Hepatocyte (in vitro differentiated cells): ENCODE data around the gene LLGL1.

Experiments used
- CTCF ChIP-seq: fragments of 200-600 bp; sonication (generic); IDR thresholded peaks from 2 replicates; pipeline ENCODE4 v1.5.1; 2016; ENCODE audit warnings: antibody characterized with exemption, mild to moderate bottlenecking; ENCODE audit not compliant: poor library complexity
- EZH2 ChIP-seq: fragments of 200-600 bp; sonication (generic); IDR thresholded peaks from 2 replicates; pipeline ENCODE4 v1.6.1; 2016; ENCODE audit warnings: antibody characterized with exemption, mild to moderate bottlenecking, borderline replicate concordance
- EZH2phosphoT487 ChIP-seq: fragments of 200-600 bp; sonication (generic); IDR thresholded peaks from one replicate; pipeline ENCODE4 v1.6.1; 2018; ENCODE audit warnings: antibody characterized with exemption, mild to moderate bottlenecking, low read depth, moderate library complexity; ENCODE audit not compliant: unreplicated experiment, severe bottlenecking

DNA sequence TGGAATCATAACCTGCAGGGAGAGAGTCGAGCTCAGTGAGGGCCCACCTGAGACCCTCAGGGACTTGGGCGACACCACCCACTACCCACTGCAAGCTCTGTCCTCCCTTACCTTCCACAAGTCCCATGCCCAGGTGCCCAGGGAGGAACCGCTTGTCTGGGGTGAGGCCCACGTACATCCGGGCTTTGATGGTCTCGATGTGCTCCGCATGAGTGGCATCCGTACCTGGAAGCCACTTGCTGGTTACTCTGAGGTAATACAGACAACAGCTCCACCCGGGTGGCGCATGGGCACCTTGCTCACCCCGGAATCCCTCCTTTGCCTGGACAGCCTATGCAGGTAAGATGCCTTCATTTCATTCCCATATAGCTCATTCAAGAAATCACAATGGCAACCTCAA lies 59.9 kb downstream of the LLGL1 start:
- TF ChIP-seq CTCF (no peak), EZH2 (no peak), EZH2phosphoT487 (no peak)
